HG02642 (cell line): ENCODE results near the gene UBXN6.

Source experiments
- ATAC-seq: cut with Tn5 transposase; IDR thresholded peaks from one replicate; pipeline ENCODE4 v1.9.1; 2021; ENCODE audit warnings: mild to moderate bottlenecking; ENCODE audit not compliant: unreplicated experiment, poor library complexity

Gene UBXN6

DNA sequence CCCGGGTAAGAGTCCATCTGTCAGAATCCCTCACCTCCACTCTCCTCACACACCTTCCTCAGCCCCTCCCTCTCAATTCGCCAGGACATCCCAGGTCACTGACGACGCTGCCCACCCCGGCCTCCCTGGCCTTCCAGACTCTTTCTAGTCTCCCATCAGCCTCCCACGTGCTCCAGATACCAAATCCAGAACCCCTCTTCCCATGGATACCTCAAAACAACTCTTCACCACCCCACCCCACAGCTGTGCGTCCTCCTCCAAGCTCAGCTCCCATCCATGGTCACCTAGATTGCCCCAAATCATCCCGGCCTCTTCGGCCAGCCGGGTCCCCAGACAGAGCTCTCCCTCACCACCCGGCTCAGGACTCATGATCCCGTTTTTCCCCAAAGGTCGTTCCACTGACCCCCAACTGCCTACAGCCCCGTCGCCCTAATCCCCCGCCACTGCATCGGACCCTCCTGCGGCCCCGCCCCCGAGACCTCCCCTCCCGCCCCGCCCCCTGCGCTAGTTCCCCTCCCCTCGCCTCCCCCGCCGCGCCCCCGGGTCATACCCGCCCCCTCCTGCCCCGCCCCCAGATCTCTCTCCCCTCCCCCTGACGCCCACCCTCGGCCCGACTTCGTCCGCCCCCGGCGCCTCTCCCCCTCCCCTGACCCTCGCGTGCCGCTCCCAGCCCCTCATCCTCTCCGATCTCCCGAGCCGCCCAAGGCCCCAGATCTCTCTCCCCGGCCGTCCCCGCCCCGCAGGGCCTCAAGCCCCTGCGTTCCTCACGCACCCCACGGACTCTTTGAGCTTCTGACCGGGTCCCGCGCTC is 546 bp downstream of the UBXN6 start:
- peak; percentile 17 for ATAC-seq

DNA sequence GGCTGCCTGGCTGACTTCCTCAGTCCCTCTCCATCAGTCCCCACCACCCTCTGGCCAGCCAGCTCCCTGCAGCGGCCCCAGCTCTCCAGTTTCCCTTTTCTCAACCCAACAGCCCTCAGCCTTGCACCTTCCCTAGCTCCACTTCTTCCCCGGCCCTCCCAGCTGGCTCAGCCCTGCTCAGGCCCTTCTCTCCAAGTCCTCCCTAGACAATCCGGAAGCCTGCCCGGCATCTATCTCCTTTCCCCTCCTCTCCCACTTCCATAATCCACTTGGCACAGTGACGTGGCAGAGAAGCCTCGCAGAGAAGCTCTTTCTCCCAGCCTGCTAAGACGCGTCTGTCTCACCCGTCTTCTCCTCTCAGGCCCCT is 1.1 kb downstream of the UBXN6 start:
- ATAC-seq, result no peak

- no peak for ATAC-seq
Observed at GRCh38 chr19:4455719-4456475, 1.7 kb downstream of the UBXN6 start.

GRCh38 chr19:4454747-4455718 is 2.6 kb downstream of the UBXN6 start:
- ATAC-seq, result no peak

DNA sequence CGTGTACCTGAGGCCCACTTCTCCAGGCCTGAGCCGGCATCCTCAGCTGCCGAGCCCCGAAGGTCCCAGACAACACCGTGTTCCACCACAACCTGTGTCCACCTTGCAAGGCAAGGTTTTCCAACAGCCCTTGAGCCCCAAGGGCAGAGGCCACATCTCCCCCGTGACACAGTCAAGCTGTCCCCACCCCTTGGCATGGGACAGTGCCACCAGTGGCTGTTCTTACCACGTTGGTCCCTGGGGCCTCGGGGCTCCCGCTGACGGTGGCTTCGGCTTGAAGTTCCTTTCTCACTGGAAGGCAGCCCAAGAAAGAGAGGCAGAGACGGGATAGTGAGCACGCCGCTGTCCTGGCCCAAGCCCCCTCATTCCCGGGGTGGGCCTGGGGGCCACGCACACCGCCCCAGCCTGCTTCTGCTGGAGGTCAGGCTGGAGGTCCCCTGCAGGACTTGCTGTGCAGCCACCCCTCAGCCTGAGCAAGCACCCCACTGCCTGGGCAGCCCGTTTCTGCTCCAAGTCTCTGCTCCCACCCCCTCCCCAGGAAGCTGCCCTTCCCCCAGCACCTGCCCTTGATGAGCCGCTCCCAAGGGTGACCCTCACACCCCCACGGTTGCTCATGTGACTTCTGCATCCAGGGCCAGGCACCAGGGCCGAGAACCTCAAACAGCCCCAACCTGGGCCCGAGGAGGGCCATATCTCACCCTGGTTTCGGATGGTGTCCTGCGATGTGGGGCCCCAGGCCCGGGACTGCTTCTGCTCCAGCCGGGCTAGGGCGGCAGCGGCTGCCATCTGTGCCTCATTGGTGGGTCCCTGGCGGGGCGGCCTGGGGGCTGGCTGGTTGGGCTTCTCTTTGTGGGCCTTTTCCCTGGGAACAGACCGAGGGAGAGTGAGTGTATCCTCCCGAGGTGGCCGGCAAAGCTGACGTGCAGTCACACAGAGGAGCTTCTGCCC is 4.1 kb downstream of the UBXN6 start:
- no peak for ATAC-seq

DNA sequence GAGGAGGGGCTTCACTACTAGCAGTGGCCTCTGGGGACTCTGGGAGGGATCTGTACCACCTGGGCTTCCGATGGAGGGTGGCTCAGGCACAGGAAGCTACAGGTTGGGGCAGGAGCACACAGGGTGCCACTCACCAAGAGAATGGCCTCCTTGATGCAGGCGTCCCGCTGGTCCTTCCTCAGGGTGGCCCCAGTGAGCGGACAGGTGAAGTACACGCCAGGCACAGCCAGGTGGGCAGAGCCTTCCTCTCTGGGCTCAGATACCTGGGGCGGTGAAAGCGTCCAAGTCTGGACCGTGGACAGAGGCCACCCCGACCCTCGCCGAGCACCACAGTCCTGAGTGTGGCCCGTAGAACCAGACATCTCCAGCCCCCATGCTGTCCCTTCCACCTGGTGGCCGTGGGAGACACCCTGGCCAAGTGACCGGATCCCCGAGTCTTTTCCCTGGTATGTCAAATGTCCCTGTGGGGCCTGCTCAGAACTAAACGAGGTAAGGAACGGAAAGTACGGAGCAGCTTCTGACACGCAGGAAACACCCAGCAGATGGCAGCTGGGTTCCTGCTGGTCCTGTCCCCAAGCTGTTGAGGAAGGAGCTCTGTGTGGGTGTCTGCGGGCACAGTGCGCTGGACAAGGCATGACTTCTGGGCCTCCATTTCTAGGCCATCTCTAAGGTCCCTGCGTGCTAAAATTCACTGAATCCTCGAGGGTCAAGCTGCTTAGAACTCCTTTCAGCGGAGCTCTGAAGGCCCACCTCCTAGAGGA is 5.2 kb downstream of the UBXN6 start:
- ATAC-seq, result no peak

DNA sequence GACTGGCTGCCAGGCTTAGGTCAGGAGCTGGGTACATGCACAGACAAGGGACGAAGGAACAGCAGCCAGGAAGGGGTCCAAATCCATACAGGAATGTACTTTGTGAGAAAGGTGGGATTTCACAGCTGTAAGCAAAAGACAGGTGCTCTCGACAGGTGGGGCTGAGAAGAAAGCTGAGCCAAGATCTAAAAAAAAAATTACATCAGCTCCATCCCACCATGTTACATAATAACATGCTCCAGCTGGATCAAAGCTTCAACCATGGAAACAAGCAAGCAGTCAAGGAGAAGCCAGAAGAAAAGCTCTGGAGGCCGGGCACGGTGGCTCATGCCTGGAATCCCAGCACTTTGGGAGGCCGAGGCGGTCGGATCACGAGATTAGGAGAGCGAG is 8.0 kb downstream of the UBXN6 start:
- no peak for ATAC-seq

GRCh38 chr19:4449022-4449638 is 8.5 kb downstream of the UBXN6 start:
- no peak for ATAC-seq

DNA sequence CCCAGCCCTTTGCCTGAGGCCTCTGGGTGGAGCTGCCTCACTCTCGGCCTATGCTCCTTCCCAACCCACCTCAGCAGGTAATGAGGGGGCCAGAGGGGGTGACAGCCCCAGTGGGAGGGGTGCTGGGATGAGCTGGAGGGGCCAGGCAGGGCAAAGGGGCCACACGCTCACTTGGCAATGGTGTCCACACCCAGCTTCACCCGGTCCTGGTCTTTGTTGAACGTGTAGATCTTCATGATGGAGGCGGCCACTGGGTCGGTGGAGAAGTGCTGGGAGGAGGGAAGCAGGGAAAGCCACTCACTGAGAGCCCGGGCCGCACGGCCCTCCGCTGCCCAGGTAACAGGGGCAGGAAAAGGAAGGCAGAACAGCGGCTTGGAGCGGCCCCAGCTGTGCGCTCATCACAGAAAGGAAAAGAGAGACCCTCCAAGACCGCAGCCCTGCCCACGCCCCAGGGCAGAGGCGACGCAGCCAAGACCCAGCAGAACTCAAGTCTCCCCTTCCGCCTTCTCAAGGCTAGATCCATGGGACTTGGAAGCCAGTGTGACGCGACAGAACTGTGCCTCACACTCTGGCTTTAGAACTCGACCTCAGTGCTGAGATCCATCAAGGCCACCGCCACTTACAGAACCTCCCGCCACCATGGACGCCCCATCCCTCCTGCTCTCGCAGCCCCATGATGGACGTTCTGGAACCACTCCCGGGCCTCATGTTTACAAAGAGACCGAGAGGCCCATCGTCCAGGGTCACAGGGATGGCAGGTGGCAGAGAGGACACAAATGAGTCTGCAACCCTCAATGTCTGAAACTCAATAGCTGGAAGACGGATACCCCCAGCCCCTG is 9.2 kb downstream of the UBXN6 start:
- ATAC-seq, result no peak

GRCh38 chr19:4447327-4448146 is 10.1 kb downstream of the UBXN6 start:
- no peak for ATAC-seq

DNA sequence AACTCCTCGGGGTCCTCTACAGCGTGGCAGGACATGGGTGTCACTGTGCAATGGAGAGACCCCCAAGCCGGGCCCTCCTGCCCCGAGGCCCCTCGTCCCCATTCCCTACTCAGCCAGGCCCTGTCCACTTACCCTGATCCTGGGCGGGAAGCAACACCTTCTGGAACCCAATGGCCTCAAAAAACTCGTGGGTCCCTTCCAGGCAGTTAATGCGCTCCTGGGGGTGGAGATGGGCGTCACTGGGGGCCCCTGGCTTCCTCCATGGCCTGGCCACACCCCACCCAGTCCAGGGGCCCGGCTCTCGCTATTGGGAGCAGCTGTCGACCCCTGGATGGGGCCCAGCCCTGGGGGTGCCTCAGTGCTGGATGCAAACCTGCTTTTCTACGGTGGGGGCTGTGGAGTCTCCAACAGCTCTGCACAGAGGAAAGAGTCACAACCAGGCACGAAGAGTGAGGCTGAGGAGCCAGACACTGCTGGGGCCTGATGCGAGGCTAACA is 10.8 kb downstream of the UBXN6 start:
- ATAC-seq, result no peak

DNA sequence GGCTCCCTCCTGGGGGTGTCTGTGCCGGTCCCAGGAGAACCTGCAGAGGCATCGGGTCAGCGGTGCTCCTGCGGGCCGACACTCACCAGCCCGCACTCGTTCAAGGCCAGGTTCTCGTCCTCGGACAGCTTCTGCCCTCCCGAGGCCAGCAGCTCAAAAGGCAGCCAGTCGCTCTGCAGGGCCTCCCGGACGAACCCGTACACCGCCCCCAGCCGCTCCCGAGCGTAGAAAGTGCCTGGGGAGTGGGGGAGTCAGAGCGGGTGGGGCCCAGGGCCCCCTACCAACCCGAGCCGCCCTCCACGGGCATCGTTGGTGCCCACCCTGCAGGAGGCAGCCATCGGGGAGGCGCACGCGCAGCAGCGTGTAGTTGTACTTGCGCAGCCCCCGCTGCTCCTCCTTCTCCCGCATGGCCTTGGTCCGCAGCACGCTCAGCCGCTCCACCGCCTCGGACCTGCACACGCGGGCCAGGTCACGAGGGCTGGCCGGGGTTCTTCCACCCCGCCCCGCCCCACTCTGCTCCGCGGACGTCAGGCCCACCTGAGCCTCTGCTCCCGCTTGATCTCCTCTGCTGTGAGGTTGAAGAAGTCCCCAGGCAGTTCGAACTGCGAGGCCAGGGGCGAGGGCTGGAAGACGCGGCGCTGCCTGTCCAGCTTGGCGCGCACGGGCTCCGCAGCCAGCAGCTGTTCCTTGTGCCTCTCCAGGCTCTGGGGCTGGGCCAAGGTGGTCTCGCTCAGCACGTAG is 11.5 kb downstream of the UBXN6 start:
- ATAC-seq, result no peak

GRCh38 chr19:4444765-4445741 is 12.5 kb downstream of the UBXN6 start:
- ATAC-seq, result no peak

DNA sequence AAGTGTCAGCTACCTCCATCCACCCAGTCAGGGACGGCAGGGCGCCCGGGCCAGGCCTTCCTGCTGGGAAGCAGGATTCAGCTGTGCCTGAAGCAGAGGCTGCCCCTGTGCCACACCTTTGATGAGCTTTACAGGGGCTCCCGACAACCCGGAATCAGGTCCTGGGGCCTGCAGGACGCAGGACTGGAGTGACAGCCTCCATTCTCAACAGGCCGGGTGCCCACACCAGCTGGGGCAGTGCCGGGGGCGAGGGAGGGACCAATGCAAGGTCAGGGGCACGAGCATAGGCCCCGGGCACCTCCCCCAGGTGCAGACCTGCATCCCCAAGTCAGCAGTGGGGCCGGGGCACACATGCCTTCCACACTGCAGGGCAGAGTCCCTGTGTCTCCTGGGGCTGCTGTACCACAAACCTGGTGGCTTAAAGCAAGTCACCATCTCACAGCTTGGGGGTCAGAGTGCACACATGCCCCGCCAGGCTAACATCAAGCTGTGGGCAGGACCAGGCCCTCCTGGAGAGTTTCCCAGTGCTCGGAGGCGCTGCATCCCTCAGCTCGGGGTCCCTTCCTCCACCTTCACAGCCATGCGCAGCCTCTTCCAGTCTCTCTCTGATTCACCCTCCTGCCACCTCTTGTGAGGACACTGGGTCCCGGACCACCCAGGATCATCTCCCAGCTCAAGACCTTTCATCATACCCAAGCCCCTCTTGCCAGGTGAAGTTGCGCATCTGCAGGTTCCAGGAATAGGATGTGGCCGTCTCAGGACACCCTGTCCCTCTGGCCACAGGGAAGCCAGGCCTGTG is 13.4 kb downstream of the UBXN6 start:
- ATAC-seq, result no peak
